ENCODE measurements around the gene RIN3.

Gene RIN3, protein sequence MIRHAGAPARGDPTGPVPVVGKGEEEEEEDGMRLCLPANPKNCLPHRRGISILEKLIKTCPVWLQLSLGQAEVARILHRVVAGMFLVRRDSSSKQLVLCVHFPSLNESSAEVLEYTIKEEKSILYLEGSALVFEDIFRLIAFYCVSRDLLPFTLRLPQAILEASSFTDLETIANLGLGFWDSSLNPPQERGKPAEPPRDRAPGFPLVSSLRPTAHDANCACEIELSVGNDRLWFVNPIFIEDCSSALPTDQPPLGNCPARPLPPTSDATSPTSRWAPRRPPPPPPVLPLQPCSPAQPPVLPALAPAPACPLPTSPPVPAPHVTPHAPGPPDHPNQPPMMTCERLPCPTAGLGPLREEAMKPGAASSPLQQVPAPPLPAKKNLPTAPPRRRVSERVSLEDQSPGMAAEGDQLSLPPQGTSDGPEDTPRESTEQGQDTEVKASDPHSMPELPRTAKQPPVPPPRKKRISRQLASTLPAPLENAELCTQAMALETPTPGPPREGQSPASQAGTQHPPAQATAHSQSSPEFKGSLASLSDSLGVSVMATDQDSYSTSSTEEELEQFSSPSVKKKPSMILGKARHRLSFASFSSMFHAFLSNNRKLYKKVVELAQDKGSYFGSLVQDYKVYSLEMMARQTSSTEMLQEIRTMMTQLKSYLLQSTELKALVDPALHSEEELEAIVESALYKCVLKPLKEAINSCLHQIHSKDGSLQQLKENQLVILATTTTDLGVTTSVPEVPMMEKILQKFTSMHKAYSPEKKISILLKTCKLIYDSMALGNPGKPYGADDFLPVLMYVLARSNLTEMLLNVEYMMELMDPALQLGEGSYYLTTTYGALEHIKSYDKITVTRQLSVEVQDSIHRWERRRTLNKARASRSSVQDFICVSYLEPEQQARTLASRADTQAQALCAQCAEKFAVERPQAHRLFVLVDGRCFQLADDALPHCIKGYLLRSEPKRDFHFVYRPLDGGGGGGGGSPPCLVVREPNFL

GRCh38 chr14:92513204-92513965 is at the start of gene RIN3:
RIN3 (plus strand) TSS chr14:92513781; CDS start chr14:92513933, 152 bp downstream.
- in situ Hi-C loops (cut with HindIII; ENCODE audit: low pct_ligation_motif_present, low pct_unique_long_range_greater_than_20kb, low sequenced_read_pairs), result no loop called here

GRCh38 chr14:92464156-92464555 is 49.4 kb upstream of the RIN3 start:
- in situ Hi-C loops (cut with HindIII; ENCODE audit: low pct_ligation_motif_present, low pct_unique_long_range_greater_than_20kb, low sequenced_read_pairs), result no loop called here

More at GRCh38 chr14:92513204-92513965, at the start of gene RIN3:
- peak; percentile 64 for DNase-seq

GRCh38 chr14:92464716-92465115 is 48.9 kb upstream of the RIN3 start:
- in situ Hi-C loops (cut with HindIII; ENCODE audit: low pct_ligation_motif_present, low pct_unique_long_range_greater_than_20kb, low sequenced_read_pairs), result no loop called here
- DNase-seq, result no peak

More at GRCh38 chr14:92464156-92464555, 49.4 kb upstream of the RIN3 start:
- DNase-seq, result no peak

GRCh38 chr14:92465353-92466055 is 48.1 kb upstream of the RIN3 start:
- no peak for DNase-seq
- in situ Hi-C loops (cut with HindIII; ENCODE audit: low pct_ligation_motif_present, low pct_unique_long_range_greater_than_20kb, low sequenced_read_pairs), result no loop called here

DNA sequence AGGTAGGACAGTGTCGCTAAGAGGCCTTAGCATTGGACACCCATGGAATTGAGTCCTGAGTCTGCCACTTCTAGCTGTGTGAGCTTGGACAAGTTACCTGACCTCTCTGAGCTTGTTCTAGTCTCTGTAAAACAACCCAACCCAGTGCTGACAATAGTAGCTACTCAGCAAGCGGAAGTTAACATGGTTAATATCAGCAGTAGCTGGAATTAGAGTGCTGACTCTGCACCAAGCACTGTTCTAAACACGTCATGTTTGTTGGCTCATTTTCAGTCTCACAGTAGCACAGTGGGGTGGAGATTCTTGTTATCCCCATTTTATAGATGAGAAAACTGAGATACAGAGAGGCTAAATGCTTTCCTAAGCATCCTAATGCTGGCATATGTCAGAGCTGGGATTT is 47.5 kb upstream of the RIN3 start:
- no peak for DNase-seq
- in situ Hi-C loops (cut with HindIII; ENCODE audit: low pct_ligation_motif_present, low pct_unique_long_range_greater_than_20kb, low sequenced_read_pairs), result no loop called here

DNA sequence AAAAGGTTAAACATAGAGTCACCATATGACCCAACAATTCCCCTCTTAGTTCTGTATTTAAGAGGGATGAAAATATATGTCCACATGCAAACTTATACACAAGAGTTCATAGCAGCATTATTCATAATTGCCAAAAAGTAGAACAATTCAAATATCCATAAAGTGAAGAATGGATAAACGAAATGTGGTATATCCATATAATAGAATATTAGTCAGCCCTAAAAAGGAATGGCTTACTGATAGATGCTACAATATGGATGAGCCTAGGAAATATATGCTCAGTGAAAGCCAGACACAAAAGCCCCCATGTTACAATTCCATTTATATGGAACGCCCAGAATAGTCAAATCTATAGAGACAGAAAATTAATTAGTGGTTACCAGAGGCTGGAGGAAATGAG is 44.1 kb upstream of the RIN3 start:
- no peak for DNase-seq
- in situ Hi-C loops (cut with HindIII; ENCODE audit: low pct_ligation_motif_present, low pct_unique_long_range_greater_than_20kb, low sequenced_read_pairs), result no loop called here

- in situ Hi-C loops (cut with HindIII; ENCODE audit: low pct_ligation_motif_present, low pct_unique_long_range_greater_than_20kb, low sequenced_read_pairs), result no loop called here
- DNase-seq, result no peak
These were observed 43.4 kb upstream of the RIN3 start for GRCh38 chr14:92470215-92470614.

DNA sequence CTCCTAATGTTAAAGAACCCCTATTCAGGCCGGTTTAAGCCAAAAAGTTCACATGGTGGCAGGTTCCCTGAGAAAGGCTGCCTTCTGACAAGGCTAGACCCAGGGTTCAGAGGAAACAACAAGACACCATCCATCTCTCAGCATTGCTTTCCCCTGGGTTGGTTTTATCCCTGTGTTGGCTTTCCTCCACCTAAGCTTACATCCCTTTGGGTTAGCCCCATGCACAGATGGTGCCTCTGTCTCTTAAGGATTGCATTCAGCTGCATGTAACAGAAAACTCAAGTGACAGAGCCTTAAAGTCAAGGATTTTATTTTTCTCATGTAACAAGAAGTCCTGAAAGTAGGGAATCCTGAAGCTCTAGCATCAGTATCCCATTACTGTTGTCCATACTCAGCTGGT is 42.8 kb upstream of the RIN3 start:
- no peak for DNase-seq
- in situ Hi-C loops (cut with HindIII; ENCODE audit: low pct_ligation_motif_present, low pct_unique_long_range_greater_than_20kb, low sequenced_read_pairs), result no loop called here

GRCh38 chr14:92471919-92472318 is 41.7 kb upstream of the RIN3 start:
- DNase-seq, result peak; percentile 82
- in situ Hi-C loops (cut with HindIII; ENCODE audit: low pct_ligation_motif_present, low pct_unique_long_range_greater_than_20kb, low sequenced_read_pairs), result no loop called here

DNA sequence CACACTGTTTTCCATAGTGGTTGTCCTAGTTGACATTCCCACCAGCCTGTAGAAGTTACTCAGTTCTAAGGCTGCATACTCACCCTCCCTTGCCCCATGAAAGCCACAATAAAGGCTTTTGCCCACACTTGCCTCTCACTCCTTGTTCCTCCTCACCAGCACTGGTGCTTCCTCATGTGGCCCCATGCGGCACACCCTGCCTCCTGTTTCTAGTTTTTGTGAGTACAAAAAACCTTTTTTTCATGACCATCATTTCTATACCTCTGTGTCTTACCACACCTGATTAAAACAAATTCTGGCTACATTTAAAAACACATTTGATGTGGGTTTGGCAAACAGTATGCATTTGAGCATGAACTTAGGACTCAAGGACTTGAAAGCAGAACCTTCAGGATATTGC is 40.7 kb upstream of the RIN3 start:
- DNase-seq, result no peak
- in situ Hi-C loops (cut with HindIII; ENCODE audit: low pct_ligation_motif_present, low pct_unique_long_range_greater_than_20kb, low sequenced_read_pairs), result no loop called here

DNA sequence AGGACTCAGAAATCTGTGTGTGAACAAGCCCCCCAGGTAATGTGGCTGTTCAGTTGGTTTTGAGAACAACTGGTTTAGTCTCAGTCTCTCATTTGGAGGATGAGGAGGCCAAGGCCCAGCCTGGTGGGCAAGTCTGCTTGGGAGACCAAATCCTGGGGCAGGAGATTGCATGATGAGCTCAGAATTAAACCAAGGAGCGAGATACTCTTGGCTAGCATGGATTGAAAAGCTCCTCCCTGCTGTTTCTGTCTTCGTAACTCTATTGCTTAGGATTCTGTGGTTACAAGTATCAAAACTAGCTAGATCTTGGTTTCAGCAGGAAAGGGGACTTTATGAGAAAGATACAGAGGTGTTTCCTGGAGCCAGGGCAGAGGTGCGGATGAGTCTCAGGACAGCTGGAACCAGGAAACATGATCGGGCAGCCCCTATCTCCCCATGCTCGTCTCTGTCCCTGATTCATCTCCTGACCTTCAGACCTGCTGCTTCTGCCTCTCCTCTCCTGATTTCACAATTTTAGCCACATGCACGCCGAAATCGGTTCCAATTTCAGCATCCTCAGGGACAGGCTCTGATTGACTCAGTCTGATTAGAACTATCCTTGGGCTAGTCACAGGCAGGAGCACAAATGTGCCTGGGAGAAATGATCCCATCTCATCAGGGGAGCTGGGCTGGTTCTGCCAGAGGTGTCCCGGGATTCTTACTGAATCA is 40.2 kb upstream of the RIN3 start:
- in situ Hi-C loops (cut with HindIII; ENCODE audit: low pct_ligation_motif_present, low pct_unique_long_range_greater_than_20kb, low sequenced_read_pairs), result no loop called here
- no peak for DNase-seq

- in situ Hi-C loops (cut with HindIII; ENCODE audit: low pct_ligation_motif_present, low pct_unique_long_range_greater_than_20kb, low sequenced_read_pairs), result no loop called here
- no peak for DNase-seq
These were observed 39.5 kb upstream of the RIN3 start for GRCh38 chr14:92473969-92474535.

DNA sequence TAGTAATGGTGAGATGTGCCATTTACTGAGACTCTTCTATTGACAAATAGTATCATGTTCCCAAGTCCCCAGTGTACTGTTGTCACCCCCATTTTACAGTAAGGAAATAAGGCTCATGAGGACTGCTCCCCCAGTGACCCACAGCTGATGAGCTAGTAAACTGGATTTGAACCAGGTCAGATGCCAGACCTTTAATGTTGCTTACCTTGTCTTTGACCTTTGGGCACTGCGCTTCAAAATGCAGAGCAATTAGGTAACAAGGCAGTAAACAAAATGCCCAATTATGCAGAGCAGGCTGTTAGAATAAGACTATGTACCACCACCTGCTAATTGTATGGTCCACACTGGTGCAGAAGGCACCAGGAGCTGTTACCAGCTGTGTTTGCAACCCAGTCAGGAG is 38.5 kb upstream of the RIN3 start:
- no peak for DNase-seq
- in situ Hi-C loops (cut with HindIII; ENCODE audit: low pct_ligation_motif_present, low pct_unique_long_range_greater_than_20kb, low sequenced_read_pairs), result no loop called here

DNA sequence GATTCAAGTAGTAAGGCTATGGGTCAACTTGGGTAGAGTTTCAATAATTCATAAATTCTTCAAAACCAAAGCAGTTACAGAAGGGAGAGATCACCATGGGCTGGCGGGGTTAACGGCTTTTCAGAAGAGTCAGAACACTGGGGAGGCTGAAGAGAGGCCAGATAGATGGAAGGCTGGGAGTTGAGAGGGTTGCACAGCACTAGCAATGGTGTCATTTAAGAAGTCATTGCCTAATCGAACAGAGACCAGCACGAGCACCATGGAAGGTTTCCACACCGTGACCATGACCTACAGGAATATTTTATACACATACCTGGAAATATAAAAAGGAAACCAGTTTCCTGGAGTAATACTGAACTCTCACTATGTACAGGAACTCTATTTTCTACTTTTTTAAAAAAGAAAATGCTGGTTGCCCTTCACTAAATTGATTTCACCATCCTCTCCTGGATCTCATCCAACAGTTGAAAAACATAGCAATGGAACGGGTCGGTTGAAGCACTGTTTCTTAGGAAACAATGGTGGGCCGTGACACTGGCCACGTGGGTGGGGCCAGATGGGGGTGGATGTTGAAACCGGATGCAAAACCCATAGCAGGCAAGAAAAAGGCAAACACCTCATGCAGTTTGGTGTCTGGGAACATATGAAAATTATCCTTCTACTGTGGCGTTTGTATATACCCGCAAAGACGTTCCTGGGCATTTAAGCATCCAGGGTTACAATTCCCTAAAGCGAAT is 38.0 kb upstream of the RIN3 start:
- in situ Hi-C loops (cut with HindIII; ENCODE audit: low pct_ligation_motif_present, low pct_unique_long_range_greater_than_20kb, low sequenced_read_pairs), result no loop called here
- DNase-seq, result no peak

DNA sequence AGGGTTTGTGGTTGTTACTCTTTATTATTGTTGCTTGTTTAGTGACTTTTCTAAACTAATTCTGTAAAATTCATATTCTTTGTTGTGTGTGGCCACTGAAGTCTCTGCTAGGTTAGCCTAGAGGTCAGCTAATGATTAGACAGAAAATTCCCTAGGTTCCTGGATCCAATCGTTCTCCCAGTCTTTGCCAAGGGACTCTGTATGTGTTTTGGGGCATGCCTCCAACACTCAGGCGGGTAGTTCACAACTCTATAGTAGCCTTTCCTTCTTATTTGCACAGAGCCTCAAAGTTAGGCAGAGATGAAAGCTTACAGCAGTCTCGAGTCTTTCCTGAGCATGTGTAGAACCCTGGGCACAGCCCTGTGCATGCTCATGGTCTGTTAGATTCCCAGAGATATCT is 32.7 kb upstream of the RIN3 start:
- DNase-seq, result no peak
- in situ Hi-C loops (cut with HindIII; ENCODE audit: low pct_ligation_motif_present, low pct_unique_long_range_greater_than_20kb, low sequenced_read_pairs), result no loop called here

DNA sequence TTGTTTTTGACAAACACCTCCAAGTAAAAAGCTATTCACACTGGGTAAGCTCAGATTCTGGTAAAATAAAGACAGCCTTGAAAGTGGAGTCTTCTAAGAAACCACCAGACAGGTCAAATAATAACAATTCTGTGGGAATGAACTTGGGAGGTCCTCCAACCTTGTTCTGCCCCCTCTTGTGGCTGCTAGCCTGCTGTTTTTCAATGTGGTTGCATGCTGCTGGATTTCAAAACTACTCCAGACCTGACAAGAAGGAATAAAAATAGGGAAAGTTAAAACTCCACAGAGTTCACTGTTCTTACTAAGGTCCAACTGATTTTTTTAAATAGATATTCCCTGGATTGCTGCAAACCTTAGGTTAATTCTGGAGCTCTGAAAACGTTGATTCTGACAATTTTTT is 32.2 kb upstream of the RIN3 start:
- peak; percentile 18 for DNase-seq
- in situ Hi-C loops (cut with HindIII; ENCODE audit: low pct_ligation_motif_present, low pct_unique_long_range_greater_than_20kb, low sequenced_read_pairs), result no loop called here

Data from ACHN (cell line).